ENCODE data around the gene PPP1R1C.

The PPP1R1C gene

DNA sequence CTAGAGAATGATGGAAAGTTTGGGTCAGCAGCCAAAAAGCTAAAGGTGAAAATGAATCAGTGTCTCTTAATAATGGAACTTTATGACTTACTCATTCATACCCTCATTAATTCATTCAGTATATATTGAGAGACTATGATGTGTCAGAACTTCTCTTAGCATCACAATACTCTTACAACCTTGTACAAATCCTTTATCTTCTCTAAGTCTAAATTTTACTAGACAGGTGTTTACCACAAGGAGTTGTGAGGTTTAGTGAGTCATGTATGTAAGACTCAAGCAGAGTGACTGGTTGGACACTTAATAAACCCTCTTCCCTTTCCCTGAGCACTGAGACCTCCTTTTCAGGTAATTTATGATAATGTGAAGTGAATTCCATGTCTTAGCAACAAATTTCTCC is 129.6 kb downstream of the PPP1R1C start:
- DNase-seq: no peak

- DNase-seq: no peak
These were observed 131.1 kb downstream of the PPP1R1C start for GRCh38 chr2:182116774-182117173.

DNA sequence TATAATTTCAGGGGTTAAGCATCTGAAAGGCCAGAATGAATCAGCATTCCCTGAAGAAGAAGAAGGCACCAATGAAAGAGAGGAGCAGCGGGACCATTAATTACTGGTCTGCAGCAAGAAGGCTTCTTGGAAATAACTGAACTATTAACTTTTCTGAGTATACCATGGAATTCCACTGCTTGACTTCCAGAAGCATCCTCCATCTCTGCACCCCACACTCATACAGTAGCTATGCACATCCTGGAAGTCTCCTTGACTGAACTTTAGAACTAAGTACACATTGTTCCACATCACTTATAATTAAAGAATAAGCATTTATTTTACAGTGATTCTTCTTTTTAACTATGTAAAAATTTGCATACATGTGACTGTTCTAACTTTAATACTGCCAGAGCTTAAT is 131.5 kb downstream of the PPP1R1C start:
- no peak for DNase-seq

- no peak for DNase-seq
These were observed 143.4 kb downstream of the PPP1R1C start for GRCh38 chr2:182128821-182129707.

GRCh38 chr2:182132605-182133004 is 147.0 kb downstream of the PPP1R1C start:
- peak in 2 of 3 experiments; percentile 5 to 57 for DNase-seq

DNA sequence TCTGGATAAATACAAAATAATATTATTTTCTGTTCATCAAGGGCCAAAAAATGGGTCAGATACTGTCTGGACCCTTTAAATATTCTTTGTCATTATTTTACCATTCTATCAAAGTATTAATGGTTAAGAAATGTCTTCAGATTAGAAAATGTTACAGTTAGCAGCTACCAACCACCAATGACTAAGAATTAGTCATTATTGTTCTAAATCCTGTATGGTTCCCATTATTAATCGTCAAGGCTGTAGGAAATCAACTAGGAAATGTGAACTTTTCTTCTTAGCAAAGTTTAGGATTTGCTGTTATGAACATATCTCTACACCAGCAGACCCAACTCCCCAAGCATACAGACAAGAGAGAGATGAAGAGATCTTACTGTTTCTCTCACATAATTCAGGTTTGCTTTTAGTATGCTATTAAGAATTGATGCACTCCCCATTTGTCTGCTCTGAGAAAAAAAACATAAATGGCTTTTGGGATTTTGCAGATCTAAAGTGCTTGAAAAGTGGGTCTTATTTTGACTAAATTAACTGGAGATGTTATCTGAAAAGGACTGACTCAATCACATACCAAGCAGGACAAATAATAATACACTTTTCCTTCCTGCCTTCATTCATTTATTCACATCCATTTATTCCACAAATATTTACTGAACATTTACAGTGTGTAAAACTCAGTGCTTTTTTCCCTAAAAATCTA is 147.7 kb downstream of the PPP1R1C start:
- no peak for DNase-seq

- no peak for DNase-seq
These were observed 148.5 kb downstream of the PPP1R1C start for GRCh38 chr2:182134201-182134600.

DNA sequence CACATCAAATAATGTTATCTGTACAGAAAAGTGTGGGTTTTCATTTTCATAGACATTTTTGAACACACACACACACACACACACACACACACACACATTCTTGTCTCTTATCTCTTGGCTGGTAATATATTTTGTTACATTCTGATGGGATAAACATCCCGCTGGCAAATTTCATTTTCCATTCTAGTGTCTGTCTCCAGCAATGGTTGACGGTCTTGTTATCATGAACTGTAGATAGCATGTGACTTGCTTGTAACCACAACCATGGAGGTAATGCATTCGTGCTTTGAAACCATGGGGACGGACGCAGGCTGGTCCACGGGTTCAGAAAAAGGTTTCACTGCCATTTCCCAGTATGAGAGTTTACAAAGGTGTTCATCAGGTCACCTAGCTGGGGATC is 156.4 kb downstream of the PPP1R1C start:
- no peak for DNase-seq

GRCh38 chr2:182144041-182144775 is 158.6 kb downstream of the PPP1R1C start:
- DNase-seq: peak in 2 of 3 experiments; percentile 13 to 71

GRCh38 chr2:182144776-182145165 is 159.1 kb downstream of the PPP1R1C start:
- DNase-seq: no peak

GRCh38 chr2:182148344-182148743 is 162.7 kb downstream of the PPP1R1C start:
- DNase-seq: no peak

- DNase-seq: no peak
These were observed 178.2 kb downstream of the PPP1R1C start for GRCh38 chr2:182163878-182164277.

DNA sequence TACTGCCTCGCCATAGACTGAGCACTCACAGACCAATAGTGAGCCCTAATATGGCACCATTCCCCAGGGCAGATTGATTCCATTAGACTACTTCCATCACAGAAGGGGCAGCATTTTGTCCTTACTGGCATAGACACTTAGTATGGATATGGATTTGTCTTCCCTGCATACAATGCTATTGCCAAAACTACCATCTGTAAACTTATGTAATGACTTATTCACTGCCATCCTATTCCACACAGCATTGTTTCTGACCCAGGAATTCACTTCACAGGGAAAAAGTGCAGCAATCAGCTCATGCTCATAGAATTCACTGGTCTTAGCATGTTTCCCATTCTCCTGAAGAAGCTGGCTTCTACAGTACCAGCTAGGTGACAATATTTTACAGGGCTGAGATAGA is 179.0 kb downstream of the PPP1R1C start:
- no peak for DNase-seq

DNA sequence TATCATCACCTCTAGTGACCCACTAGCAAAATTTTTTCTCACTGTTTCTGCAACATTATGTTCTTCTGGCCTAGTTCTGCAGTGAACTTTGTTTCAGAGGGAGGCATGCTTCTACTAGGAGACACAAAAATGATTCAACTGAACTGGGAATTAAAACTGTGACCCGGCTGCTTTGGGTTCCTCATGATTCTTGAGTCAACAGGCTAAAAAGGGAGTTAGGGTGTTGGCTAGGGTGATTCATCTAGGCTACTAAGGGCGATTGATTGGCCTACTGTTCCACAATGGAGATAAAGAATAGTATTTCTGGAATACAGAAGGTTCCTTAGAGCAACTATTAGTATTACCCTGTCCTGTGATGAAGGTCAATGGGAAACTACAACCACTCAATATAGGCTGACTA is 179.5 kb downstream of the PPP1R1C start:
- DNase-seq: no peak

GRCh38 chr2:182166406-182166805 is 180.8 kb downstream of the PPP1R1C start:
- DNase-seq: no peak

GRCh38 chr2:182166841-182167240 is 181.2 kb downstream of the PPP1R1C start:
- DNase-seq: no peak

Measured in NCI-H1417 (cell line).